ENCODE results near the gene TEDC1. TPM values are rescaled to one million over a fixed set of nuclear protein-coding genes. Genes with fewer than 3 reads are reported as not detected.

The TEDC1 gene
- polyA plus RNA-seq, 1 of the 3 experiments (the other 2 are of a cell fraction) = 13.4 TPM

DNA sequence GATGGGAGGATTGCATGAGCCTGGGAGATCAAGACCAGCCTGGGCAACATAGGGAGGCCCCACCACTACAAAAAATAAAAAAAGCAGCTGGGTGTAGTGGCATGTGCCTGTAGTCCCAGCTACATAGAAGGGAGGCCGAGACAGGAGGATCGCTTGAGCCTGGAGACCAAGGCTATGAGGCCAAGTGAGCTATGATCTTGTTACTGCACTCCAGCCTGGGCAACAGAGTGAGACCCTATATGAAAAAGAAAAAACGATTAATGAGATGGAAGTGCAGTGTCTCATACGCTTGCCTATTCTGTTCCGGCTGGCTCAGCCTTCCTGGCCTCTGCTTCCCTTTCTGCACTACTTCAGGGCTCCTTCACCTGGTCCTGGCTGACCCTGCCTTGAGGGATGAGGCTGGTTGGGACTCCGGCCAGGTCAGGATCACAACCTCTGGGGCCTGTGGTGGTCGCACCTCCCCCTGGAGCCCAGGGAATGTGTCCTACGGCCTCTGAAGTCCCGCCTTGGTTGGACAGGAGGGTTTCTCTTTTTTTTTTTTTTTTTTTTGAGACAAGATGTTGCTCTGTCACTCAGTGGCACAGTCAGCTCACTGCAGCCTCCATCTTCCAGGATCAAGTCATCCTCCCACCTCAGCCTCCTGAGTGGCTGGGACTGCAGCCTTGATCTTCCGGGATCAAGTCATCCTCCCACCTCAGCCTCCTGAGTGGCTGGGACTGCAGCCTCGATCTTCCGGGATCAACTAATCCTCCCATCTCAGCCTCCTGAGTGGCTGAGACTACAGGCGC is 10.7 kb downstream of the TEDC1 start (continued):
- no peak for TF ChIP-seq RXRA (IDR thresholded peaks at IDR 0.05; ENCODE audit: borderline replicate concordance, low read depth)

DNA sequence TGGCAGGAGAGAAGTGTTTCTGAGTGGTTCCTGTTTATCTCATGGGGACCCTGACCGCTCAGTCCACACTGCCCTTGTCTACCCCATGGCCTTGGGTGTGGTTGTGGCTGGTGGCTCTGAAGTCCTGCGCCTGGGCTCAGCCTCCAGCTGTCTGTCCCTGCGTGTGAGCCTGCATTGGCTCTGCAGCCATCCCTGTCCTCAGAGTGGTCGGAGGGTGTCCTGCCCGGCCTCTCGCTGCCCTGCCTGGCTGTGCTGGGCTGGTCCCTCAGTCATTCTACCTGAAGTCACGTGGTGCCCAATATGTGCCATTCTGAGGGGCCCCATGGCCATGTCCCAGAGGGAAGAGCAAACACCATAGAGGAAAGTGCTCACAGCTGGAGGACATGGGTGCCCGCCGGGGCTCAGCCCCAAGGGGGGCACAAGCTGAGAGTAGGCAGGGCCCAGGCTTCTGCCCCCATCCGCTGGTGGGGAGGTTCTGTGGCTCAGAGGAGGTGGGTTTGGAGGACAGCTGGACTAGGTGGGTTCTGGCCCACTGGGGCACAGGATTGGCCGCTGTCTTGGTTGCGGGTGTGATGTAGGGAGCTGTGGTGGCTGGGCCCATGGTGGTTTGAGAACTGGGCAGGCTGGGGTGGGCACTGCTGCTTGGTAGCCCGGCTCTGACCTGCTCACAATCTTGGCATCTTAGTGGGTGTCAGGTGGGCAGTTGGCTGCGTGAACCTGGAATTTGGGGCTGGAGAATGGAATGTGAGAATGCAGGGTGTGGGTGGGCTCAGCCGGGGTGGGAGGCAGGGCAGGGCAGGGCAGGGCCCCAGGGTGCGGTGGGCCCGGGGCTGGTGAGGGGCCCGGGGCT is 11.6 kb downstream of the TEDC1 start:
- ChIA-PET CTCF (interaction anchor here (0.8 to 1.3 kb wide), 3 partner anchors 25 to 35 kb away, joined by 3 to 5 read pairs (median 5); no protein-coding TSS in a partner anchor), POLR2A (interaction anchor here (0.6 kb wide), 1 partner anchor 100 kb away, joined by 4 read pairs; no protein-coding TSS in a partner anchor)
- 88% methylated on average over 8 of the region's 18 CpGs for WGBS (ENCODE audit: low lambda C conversion rate)

DNA sequence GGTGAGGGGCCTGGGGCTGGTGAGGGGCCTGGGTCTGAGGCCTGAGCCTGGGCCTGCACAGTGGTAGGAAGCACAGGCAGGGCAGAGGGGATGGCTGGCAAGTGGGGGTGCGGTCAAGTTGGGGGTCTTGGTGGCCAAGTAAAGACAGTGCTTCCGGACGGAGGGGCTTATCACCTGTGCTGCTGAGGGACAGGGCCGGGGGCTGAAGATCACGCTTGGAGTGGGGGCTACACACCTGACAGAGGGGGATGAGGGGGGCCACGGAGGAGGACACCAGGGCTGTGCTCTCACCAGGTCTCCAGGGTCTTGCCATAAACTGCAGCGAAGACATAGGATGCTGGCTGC is 12.2 kb downstream of the TEDC1 start:
- Histone ChIP-seq H3K4me2 (no peak overlapping the region), H3F3A (replicated peaks; ENCODE audit: insufficient read depth) (no peaks in the 10 kb centered on the region), H4K20me1 (ENCODE audit: insufficient read depth) (no peaks in the 10 kb centered on the region), H3K27ac (ENCODE audit: low read depth in 2 of 2, low read length in 1 of 2) (no peak overlapping the region), H3K79me2 (ENCODE audit: insufficient read depth) (no peaks in the 10 kb centered on the region), H3K9ac (no peak overlapping the region), H3K27me3 (ENCODE audit: insufficient read depth) (peaks cover 4% of the 10 kb centered on the region; the same call in 1 of the 2 replicates), H2AFZ (ENCODE audit: low read depth) (no peak overlapping the region), H3K9me3 (no peaks in the 10 kb centered on the region), H3K4me3 (ENCODE audit: low read depth in 2 of 2, low read length in 1 of 2) (no peak overlapping the region), H3K4me1 (ENCODE audit: control insufficient read depth in 1 of 2, insufficient read depth in 2 of 2, low read depth in 1 of 2, low read length in 1 of 2) (peaks cover 0 to 9% of the 10 kb centered on the region in 2 experiments; a peak in 1 of 4 replicates), H3K9me2 (no peaks in the 10 kb centered on the region), H3K36me3 (replicated peaks in 1 of 2; ENCODE audit: control insufficient read depth in 1 of 2, insufficient read depth in 2 of 2, low read length in 1 of 2) (no peaks in the 10 kb centered on the region)
- no CpG with 5 or more reads among the region's 7 CpGs for WGBS (ENCODE audit: low lambda C conversion rate)
- peak; percentile 26 for DNase-seq
- POLR2A ChIA-PET = no interaction called here
- TF ChIP-seq JUND (IDR thresholded peaks at IDR 0.05) (no peak), RAD21 (IDR thresholded peaks at IDR 0.05; ENCODE audit: low read length) (no peak), NRF1 (IDR thresholded peaks at IDR 0.05; ENCODE audit: low read depth, low read length) (no peak)
- TF ChIP-seq, protein P1, sequence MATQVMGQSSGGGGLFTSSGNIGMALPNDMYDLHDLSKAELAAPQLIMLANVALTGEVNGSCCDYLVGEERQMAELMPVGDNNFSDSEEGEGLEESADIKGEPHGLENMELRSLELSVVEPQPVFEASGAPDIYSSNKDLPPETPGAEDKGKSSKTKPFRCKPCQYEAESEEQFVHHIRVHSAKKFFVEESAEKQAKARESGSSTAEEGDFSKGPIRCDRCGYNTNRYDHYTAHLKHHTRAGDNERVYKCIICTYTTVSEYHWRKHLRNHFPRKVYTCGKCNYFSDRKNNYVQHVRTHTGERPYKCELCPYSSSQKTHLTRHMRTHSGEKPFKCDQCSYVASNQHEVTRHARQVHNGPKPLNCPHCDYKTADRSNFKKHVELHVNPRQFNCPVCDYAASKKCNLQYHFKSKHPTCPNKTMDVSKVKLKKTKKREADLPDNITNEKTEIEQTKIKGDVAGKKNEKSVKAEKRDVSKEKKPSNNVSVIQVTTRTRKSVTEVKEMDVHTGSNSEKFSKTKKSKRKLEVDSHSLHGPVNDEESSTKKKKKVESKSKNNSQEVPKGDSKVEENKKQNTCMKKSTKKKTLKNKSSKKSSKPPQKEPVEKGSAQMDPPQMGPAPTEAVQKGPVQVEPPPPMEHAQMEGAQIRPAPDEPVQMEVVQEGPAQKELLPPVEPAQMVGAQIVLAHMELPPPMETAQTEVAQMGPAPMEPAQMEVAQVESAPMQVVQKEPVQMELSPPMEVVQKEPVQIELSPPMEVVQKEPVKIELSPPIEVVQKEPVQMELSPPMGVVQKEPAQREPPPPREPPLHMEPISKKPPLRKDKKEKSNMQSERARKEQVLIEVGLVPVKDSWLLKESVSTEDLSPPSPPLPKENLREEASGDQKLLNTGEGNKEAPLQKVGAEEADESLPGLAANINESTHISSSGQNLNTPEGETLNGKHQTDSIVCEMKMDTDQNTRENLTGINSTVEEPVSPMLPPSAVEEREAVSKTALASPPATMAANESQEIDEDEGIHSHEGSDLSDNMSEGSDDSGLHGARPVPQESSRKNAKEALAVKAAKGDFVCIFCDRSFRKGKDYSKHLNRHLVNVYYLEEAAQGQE (IDR thresholded peaks at IDR 0.05; ENCODE audit: low read depth, low read length) = no peak
- CTCF ChIA-PET = interaction anchor here (1.0 to 1.3 kb wide), 2 partner anchors 10 to 25 kb away, joined by 5 read pairs; no protein-coding TSS in a partner anchor

More for the DNA sequence above, 11.6 kb downstream of the TEDC1 start:
- Histone ChIP-seq H3K4me1 (ENCODE audit: control insufficient read depth in 1 of 2, insufficient read depth in 2 of 2, low read depth in 1 of 2, low read length in 1 of 2) (peaks cover 0 to 9% of the 10 kb centered on the region in 2 experiments; a peak in 1 of 4 replicates), H3K27me3 (ENCODE audit: insufficient read depth) (no peaks in the 10 kb centered on the region; the same call in 1 of the 2 replicates), H3K27ac (ENCODE audit: low read depth in 2 of 2, low read length in 1 of 2) (no peak overlapping the region), H3F3A (replicated peaks; ENCODE audit: insufficient read depth) (no peaks in the 10 kb centered on the region), H3K9ac (no peak overlapping the region), H3K79me2 (ENCODE audit: insufficient read depth) (no peaks in the 10 kb centered on the region), H3K36me3 (replicated peaks in 1 of 2; ENCODE audit: control insufficient read depth in 1 of 2, insufficient read depth in 2 of 2, low read length in 1 of 2) (no peaks in the 10 kb centered on the region), H3K9me2 (no peaks in the 10 kb centered on the region), H3K9me3 (no peaks in the 10 kb centered on the region), H3K4me3 (ENCODE audit: low read depth in 2 of 2, low read length in 1 of 2) (no peak overlapping the region), H3K4me2 (no peak overlapping the region), H4K20me1 (ENCODE audit: insufficient read depth) (no peaks in the 10 kb centered on the region), H2AFZ (ENCODE audit: low read depth) (no peak overlapping the region)
- TF ChIP-seq MXI1 (IDR thresholded peaks at IDR 0.05; ENCODE audit: low read depth, low read length) (no peak), EZH2phosphoT487 (IDR thresholded peaks at IDR 0.05; ENCODE audit: borderline replicate concordance, low read depth) (no peak), TCF12 (IDR thresholded peaks at IDR 0.05) (no peak), CHD2 (IDR thresholded peaks at IDR 0.05; ENCODE audit: low read length, partially characterized antibody) (no peak), YY1 (IDR thresholded peaks at IDR 0.05; ENCODE audit: low read depth) (no peak), POLR2AphosphoS5 (IDR thresholded peaks at IDR 0.05; ENCODE audit: low read depth, low read length) (no peak), TAF1 (IDR thresholded peaks at IDR 0.05; ENCODE audit: borderline replicate concordance, low read depth, low read length) (no peak)
- DNase-seq = peak; percentile 26

All from SK-N-SH (cell line).